GM12873 (cell line): ENCODE data around the gene SLC14A1.

Experiments
- TF ChIP-seq, protein P1 (sequence below): IDR thresholded peaks from 2 replicates; pipeline ENCODE4 v1.5.1; 2012; ENCODE audit warnings: low read depth, mild to moderate bottlenecking, moderate library complexity, low read length, control low read depth; ENCODE audit not compliant: insufficient read depth; ENCODE audit errors: missing control alignments

Gene SLC14A1

DNA sequence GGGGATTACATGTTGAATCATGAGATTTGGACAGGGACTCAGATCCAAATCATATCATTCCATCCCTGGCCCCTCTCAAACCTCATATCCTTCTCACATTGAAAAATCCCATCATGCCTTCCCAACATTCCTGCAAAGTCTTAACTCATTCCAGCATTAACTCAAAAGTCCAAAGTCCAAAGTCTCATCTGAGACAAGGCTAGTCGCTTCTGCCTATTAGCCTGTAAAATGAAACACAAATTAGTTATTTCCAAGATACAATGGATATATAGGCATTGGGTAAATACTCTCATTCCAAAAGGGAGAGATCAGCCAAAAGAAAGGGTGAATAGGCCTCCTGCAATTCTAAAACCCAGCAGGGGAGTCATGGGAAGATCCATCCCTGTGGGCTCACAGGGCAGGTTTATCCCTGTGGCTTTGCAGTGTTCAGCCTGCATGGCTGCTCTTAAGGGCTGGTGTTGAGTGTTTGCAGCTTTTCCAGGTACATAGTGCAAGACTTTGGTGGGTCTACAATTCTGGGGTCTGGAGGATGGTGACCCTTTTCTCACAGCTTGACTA, 21.2 kb upstream of the SLC14A1 start:
- TF ChIP-seq, protein P1, sequence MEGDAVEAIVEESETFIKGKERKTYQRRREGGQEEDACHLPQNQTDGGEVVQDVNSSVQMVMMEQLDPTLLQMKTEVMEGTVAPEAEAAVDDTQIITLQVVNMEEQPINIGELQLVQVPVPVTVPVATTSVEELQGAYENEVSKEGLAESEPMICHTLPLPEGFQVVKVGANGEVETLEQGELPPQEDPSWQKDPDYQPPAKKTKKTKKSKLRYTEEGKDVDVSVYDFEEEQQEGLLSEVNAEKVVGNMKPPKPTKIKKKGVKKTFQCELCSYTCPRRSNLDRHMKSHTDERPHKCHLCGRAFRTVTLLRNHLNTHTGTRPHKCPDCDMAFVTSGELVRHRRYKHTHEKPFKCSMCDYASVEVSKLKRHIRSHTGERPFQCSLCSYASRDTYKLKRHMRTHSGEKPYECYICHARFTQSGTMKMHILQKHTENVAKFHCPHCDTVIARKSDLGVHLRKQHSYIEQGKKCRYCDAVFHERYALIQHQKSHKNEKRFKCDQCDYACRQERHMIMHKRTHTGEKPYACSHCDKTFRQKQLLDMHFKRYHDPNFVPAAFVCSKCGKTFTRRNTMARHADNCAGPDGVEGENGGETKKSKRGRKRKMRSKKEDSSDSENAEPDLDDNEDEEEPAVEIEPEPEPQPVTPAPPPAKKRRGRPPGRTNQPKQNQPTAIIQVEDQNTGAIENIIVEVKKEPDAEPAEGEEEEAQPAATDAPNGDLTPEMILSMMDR, result no peak

DNA sequence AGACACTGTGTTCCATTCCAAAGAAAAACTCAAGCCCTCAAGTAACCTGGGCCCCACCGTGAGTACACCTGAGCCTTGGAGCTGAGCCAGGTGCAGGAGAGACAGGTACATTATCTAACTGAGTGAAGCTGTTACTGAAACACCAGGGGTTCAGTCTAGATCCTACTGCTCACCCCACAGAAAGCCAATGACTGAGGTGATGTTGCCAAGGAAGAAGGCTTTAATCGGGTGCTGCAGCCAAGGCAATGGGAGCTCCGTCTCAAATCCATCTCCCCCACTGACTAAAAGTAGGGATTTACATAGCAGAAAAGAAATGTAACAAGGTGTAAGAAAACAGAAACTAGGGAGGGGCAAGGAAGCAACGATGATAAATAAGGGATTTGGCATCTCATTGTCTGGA, 15.2 kb upstream of the SLC14A1 start:
- TF ChIP-seq, protein P1, result no peak

DNA sequence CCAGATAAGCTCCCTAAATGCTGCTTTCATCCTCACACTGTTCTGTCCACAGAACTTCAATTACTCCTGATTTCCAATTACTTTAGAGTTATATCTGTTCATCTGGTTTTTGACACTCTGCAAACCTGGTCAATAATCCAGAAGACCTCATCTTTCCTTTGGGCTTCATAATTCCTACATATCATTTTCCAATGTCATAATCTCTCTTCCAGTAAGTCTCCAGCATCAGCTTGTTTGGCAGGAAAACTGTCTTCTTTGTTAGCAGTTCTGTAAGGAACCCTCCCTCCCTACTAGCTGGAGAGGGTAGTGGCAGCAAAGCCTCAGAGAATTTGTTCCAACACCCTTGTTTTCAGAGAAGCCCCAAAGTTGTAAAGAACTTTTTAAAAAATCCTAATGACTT, 11.9 kb upstream of the SLC14A1 start:
- TF ChIP-seq, protein P1, result no peak

DNA sequence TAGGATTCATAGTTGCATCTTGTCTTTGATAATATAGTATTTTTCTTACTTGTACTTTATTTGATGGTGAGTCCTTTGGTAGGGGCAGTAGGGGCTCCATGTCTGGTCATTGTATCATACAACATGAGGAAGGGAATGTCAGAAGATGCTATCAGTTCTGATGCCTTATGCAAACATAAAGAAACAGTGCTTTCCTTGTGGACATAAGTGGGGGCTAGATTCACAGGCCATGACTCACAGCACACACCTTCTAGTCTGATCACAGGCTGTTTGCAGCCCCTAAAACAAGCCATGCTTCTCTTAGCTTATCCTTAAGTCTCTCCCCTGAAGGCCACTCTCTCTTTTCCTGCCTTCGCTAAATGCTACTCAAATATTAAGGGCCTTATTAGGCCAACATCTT, 10.7 kb upstream of the SLC14A1 start:
- TF ChIP-seq, protein P1, result no peak

DNA sequence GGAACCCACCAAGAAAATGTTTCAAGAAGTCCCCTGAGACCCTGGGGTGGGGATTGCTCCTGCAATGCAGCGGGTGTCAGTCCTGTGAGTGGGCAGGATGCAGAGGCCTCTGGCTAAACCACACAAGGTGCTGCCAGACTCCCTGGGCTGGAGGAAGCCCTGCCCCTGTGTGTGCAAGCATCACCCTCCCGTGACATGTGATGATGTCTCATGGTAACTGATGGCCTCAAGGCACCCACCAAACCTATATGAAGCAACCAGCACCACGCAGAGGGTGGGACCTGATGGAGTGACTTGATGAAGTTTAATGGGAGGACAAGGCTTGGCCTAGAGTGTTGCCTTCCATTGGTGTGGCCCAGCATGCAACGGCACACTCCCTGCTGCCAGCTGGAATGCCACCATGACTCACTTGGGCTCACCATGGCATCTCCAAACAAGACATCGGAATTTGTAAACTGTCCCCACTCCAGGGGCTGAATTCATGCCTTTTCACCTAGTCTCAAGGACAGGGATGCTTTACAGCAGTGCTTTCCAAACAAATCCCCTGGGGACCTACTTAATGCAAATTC, 8.7 kb upstream of the SLC14A1 start:
- TF ChIP-seq, protein P1, result no peak

DNA sequence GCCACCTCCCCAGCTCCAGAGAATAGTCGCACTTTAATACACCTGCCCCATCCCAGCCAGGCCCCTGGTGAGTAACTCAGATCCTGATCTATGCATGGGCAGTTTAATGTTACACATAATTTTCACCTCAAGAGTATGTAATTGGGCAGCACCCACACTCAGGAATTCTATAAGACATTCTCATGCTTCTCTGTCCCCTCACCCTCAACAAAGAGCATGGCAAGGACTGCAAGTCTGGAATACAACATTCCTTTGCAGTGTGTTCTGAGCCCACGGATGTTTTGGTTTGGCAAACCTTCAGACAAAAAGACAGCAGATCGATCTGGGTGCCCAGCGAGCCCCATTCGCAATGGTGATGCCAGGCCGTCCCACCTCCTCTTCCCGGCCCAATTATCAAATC, 4.9 kb upstream of the SLC14A1 start:
- TF ChIP-seq, protein P1, result no peak

DNA sequence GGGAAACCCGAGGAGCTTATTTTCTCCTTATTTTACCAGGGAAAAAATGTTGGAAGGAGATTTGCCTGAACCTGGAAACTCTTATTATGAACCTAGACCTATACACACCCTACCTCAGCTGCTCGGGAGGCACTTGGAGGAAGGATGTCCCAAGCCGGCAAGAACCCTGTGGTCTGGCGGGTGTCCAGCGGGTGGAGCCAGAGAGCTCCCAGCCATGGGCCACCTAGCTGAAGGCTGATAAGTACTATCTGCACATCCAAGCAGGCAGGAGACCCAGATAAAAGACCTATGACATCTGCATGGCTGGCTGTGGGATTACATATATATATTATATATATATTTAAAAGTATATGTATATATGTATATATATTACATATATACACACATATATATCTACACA, 1.1 kb upstream of the SLC14A1 start:
- TF ChIP-seq, protein P1, result peak; percentile 93
